HEK293 (cell line): Measurements from ENCODE around the gene ZNF354C.

Experiments used
- CTCF ChIA-PET: fragments of 350-600 bp; formaldehyde crosslinking; extraction: SDS; loops from one replicate; lab custom pipeline; 2021; ENCODE audit warnings: antibody characterized with exemption; lab: Yijun Ruan, JAX
- POLR2A ChIA-PET: fragments of 300-600 bp; formaldehyde crosslinking; extraction: SDS; loops from one replicate; lab custom pipeline; 2020; ENCODE audit warnings: antibody characterized with exemption, inconsistent platforms; lab: Yijun Ruan, JAX
- H3K27ac ChIP-seq: fragments of 200-500 bp; sonication (Bioruptor generic); 2 replicates; pipeline ENCODE4 v1.5.1; 2014; ENCODE audit warnings: low read depth, low read length, control low read depth, inconsistent platforms; ENCODE audit errors: extremely low read depth
- H3K36me3 ChIP-seq, 2 experiments: fragments of 200-500 bp in 1 of 2; sonication (Bioruptor generic) in 1 of 2; 1 replicate in 1 of 2; 2 replicates in 1 of 2; pipeline ENCODE4 v1.5.1; 2014 to 2017; ENCODE audit warnings: inconsistent platforms in 2 of 2, low read length in 2 of 2; ENCODE audit not compliant: control insufficient read depth in 2 of 2, insufficient read depth in 1 of 2
- H3K4me1 ChIP-seq: fragments of 200-500 bp; sonication (Bioruptor generic); 2 replicates; pipeline ENCODE4 v1.5.1; 2014; ENCODE audit warnings: mild to moderate bottlenecking, low read length, inconsistent platforms; ENCODE audit not compliant: control insufficient read depth, insufficient read depth
- H3K4me3 ChIP-seq: 2 replicates; pipeline ENCODE4 v1.5.1; 2011; ENCODE audit warnings: low read depth, mild to moderate bottlenecking, control low read depth, low read length, moderate library complexity
- H3K9me3 ChIP-seq: fragments of 200-500 bp; sonication (Bioruptor generic); 2 replicates; pipeline ENCODE4 v1.5.1; 2014; ENCODE audit warnings: low read depth, low read length, inconsistent platforms; ENCODE audit not compliant: control insufficient read depth, insufficient read depth
- AEBP2 ChIP-seq: fragments of 450-650 bp; formaldehyde crosslinking; IDR thresholded peaks from 2 replicates; pipeline ENCODE4 v1.5.1; 2016; ENCODE audit warnings: missing biosample characterization, missing genetic modification characterization, borderline replicate concordance
- HOXA7 ChIP-seq: sonication (generic); formaldehyde crosslinking; IDR thresholded peaks from 2 replicates; pipeline ENCODE4 v1.8.1; 2022; ENCODE audit warnings: missing genetic modification reagents, borderline replicate concordance
- KLF9 ChIP-seq: fragments of 450-650 bp; formaldehyde crosslinking; IDR thresholded peaks from 2 replicates; pipeline ENCODE4 v1.5.1; 2016; ENCODE audit warnings: missing biosample characterization, missing genetic modification characterization, low read depth
- SCRT1 ChIP-seq: fragments of 450-650 bp; formaldehyde crosslinking; IDR thresholded peaks from 2 replicates; pipeline ENCODE4 v1.5.1; 2016; ENCODE audit warnings: missing biosample characterization, missing genetic modification characterization, borderline replicate concordance
- SP3 ChIP-seq: fragments of 450-650 bp; formaldehyde crosslinking; IDR thresholded peaks from 2 replicates; pipeline ENCODE4 v1.5.1; 2016; ENCODE audit warnings: missing biosample characterization, missing genetic modification characterization
- ZBTB1 ChIP-seq: fragments of 450-650 bp; formaldehyde crosslinking; IDR thresholded peaks from 2 replicates; pipeline ENCODE4 v1.5.1; 2016; ENCODE audit warnings: missing biosample characterization, missing genetic modification characterization
- ZBTB44 ChIP-seq: fragments of 450-650 bp; IDR thresholded peaks from 2 replicates; pipeline ENCODE4 v1.5.1; 2018; ENCODE audit warnings: missing biosample characterization, mild to moderate bottlenecking, missing genetic modification characterization
- ZBTB6 ChIP-seq: fragments of 450-650 bp; formaldehyde crosslinking; IDR thresholded peaks from 2 replicates; pipeline ENCODE4 v1.5.1; 2017; ENCODE audit warnings: missing biosample characterization, missing genetic modification characterization
- ZFP37 ChIP-seq: fragments of 450-650 bp; formaldehyde crosslinking; IDR thresholded peaks from 2 replicates; pipeline ENCODE4 v1.5.1; 2016; ENCODE audit warnings: missing biosample characterization, missing genetic modification characterization
- ZNF18 ChIP-seq: fragments of 450-650 bp; formaldehyde crosslinking; IDR thresholded peaks from 2 replicates; pipeline ENCODE4 v1.5.1; 2016; ENCODE audit warnings: missing biosample characterization, missing genetic modification characterization
- ZNF211 ChIP-seq: fragments of 450-650 bp; formaldehyde crosslinking; IDR thresholded peaks from 2 replicates; pipeline ENCODE4 v1.5.1; 2016; ENCODE audit warnings: low read depth, missing biosample characterization, missing genetic modification characterization
- ZNF221 ChIP-seq: fragments of 450-650 bp; formaldehyde crosslinking; IDR thresholded peaks from 2 replicates; pipeline ENCODE4 v1.5.1; 2017; ENCODE audit warnings: missing biosample characterization, missing genetic modification characterization, borderline replicate concordance
- ZNF24 ChIP-seq: fragments of 450-650 bp; formaldehyde crosslinking; IDR thresholded peaks from 2 replicates; pipeline ENCODE4 v1.5.1; 2016; ENCODE audit warnings: missing biosample characterization, missing genetic modification characterization
- ZNF302 ChIP-seq: fragments of 450-650 bp; formaldehyde crosslinking; IDR thresholded peaks from 2 replicates; pipeline ENCODE4 v1.5.1; 2016; ENCODE audit warnings: missing biosample characterization, missing genetic modification characterization, low read depth
- ZNF324 ChIP-seq: fragments of 450-650 bp; formaldehyde crosslinking; IDR thresholded peaks from 2 replicates; pipeline ENCODE4 v1.5.1; 2016; ENCODE audit warnings: missing biosample characterization, missing genetic modification characterization
- ZNF335 ChIP-seq: fragments of 450-650 bp; formaldehyde crosslinking; conservative IDR thresholded peaks from 2 replicates; pipeline ENCODE4 v1.5.1; 2016; ENCODE audit warnings: missing biosample characterization, missing genetic modification characterization
- ZNF416 ChIP-seq: fragments of 450-650 bp; formaldehyde crosslinking; IDR thresholded peaks from 2 replicates; pipeline ENCODE4 v1.5.1; 2016; ENCODE audit warnings: missing biosample characterization, missing genetic modification characterization
- ZNF433 ChIP-seq: fragments of 450-650 bp; formaldehyde crosslinking; IDR thresholded peaks from 2 replicates; pipeline ENCODE4 v1.5.1; 2016; ENCODE audit warnings: missing biosample characterization, missing genetic modification characterization, low read depth
- ZNF473 ChIP-seq: fragments of 450-650 bp; formaldehyde crosslinking; IDR thresholded peaks from 2 replicates; pipeline ENCODE4 v1.5.1; 2017; ENCODE audit warnings: missing biosample characterization, missing genetic modification characterization
- ZNF510 ChIP-seq: fragments of 450-650 bp; formaldehyde crosslinking; IDR thresholded peaks from 2 replicates; pipeline ENCODE4 v1.5.1; 2018; ENCODE audit warnings: mild to moderate bottlenecking, missing genetic modification characterization, missing biosample characterization; ENCODE audit not compliant: insufficient replicate concordance
- ZNF518A ChIP-seq: fragments of 450-650 bp; formaldehyde crosslinking; conservative IDR thresholded peaks from 2 replicates; pipeline ENCODE4 v1.5.1; 2016; ENCODE audit warnings: low read depth, missing biosample characterization, missing genetic modification characterization
- ZNF521 ChIP-seq: fragments of 450-650 bp; formaldehyde crosslinking; IDR thresholded peaks from 2 replicates; pipeline ENCODE4 v1.5.1; 2017; ENCODE audit warnings: missing biosample characterization, mild to moderate bottlenecking, missing genetic modification characterization
- ZNF580 ChIP-seq: fragments of 450-650 bp; formaldehyde crosslinking; IDR thresholded peaks from 2 replicates; pipeline ENCODE4 v1.5.1; 2016; ENCODE audit warnings: missing biosample characterization, missing genetic modification characterization
- ZNF624 ChIP-seq: fragments of 450-650 bp; formaldehyde crosslinking; IDR thresholded peaks from 2 replicates; pipeline ENCODE4 v1.5.1; 2017; ENCODE audit warnings: missing biosample characterization, missing genetic modification characterization

Gene ZNF354C

GRCh38 chr5:179123109-179123426 is 62.9 kb downstream of the ZNF354C start:
- Histone ChIP-seq H3K4me3 (no peak overlapping the region), H3K4me1 (no peaks in the 10 kb centered on the region), H3K9me3 (no peaks in the 10 kb centered on the region), H3K27ac (no peak overlapping the region), H3K36me3 (no peaks in the 10 kb centered on the region)
- TF ChIP-seq ZNF416 (tag by site-specific recombination) = no peak
- TF ChIP-seq ZBTB6 = no peak
- TF ChIP-seq ZNF510 (tag by site-specific recombination) = no peak
- no peak for TF ChIP-seq ZNF335 (tag by site-specific recombination)
- no peak for TF ChIP-seq ZNF518A
- TF ChIP-seq SCRT1 (tag by site-specific recombination) = no peak
- no peak for TF ChIP-seq ZNF302 (tag by site-specific recombination)
- no peak for TF ChIP-seq ZBTB44 (tag by site-specific recombination)
- no peak for TF ChIP-seq ZNF18 (tag by site-specific recombination)
- ChIA-PET CTCF (interaction anchor here (0.6 kb wide), 1 partner anchor 18 kb away, joined by 3 read pairs; no protein-coding TSS in a partner anchor), POLR2A (no interaction called here)

- POLR2A ChIA-PET = no interaction called here
- CTCF ChIA-PET = interaction anchor here (0.6 to 0.7 kb wide), 2 partner anchors 18 to 926 kb away, joined by 3 read pairs; no protein-coding TSS in a partner anchor
- Histone ChIP-seq H3K4me3 (no peak overlapping the region), H3K36me3 (no peaks in the 10 kb centered on the region), H3K9me3 (no peaks in the 10 kb centered on the region), H3K27ac (no peak overlapping the region), H3K4me1 (no peaks in the 10 kb centered on the region)
- TF ChIP-seq ZNF221 = no peak
- no peak for TF ChIP-seq ZFP37 (tag by site-specific recombination)
- TF ChIP-seq ZNF473 (tag by site-specific recombination) = no peak
- TF ChIP-seq KLF9 = no peak
- no peak for TF ChIP-seq ZNF324 (tag by site-specific recombination)
- no peak for TF ChIP-seq HOXA7 (CRISPR knock-in tag)
- TF ChIP-seq ZNF433 (tag by site-specific recombination) = no peak
- no peak for TF ChIP-seq SP3 (tag by site-specific recombination)
- TF ChIP-seq ZNF521 = no peak
- TF ChIP-seq ZNF24 (tag by site-specific recombination) = no peak
- TF ChIP-seq ZNF211 (tag by site-specific recombination) = no peak
- TF ChIP-seq ZNF580 = no peak
- no peak for TF ChIP-seq ZNF624 (tag by site-specific recombination)
- TF ChIP-seq ZBTB1 (tag by site-specific recombination) = no peak
- no peak for TF ChIP-seq AEBP2 (tag by site-specific recombination)
These were observed 63.5 kb downstream of the ZNF354C start for GRCh38 chr5:179123491-179124272.
